NCI-H1417 treated with DMSO at 0.1 percent for 48 hours (cell line): ENCODE measurements around the gene NSMF.

Experiments used
- DNase-seq: peaks from one replicate; lab custom pipeline; 2025; lab: John Stamatoyannopoulos, UW

NSMF gene

GRCh38 chr9:137459152-137459600 lies at the start of gene NSMF:
Gene NSMF, minus strand, starts transcription at chr9:137459334. Its CDS starts 232 bp downstream, at chr9:137459102.
- no peak for DNase-seq

GRCh38 chr9:137506702-137507171 lies 47.6 kb upstream of the NSMF start:
- DNase-seq: no peak

GRCh38 chr9:137506274-137506673 lies 47.1 kb upstream of the NSMF start:
- DNase-seq: no peak

- DNase-seq: no peak
Observed at GRCh38 chr9:137505421-137506140, 46.4 kb upstream of the NSMF start.

- DNase-seq: no peak
Observed at GRCh38 chr9:137504432-137504777, 45.3 kb upstream of the NSMF start.

- no peak for DNase-seq
Observed at GRCh38 chr9:137502008-137502911, 43.1 kb upstream of the NSMF start.

- DNase-seq: no peak
Observed at GRCh38 chr9:137501457-137501856, 42.3 kb upstream of the NSMF start.

- no peak for DNase-seq
Observed at GRCh38 chr9:137500666-137501397, 41.7 kb upstream of the NSMF start.

GRCh38 chr9:137499858-137500661 lies 40.9 kb upstream of the NSMF start:
- DNase-seq: no peak

- DNase-seq: no peak
Observed at GRCh38 chr9:137499416-137499815, 40.3 kb upstream of the NSMF start.

- DNase-seq: no peak
Observed at GRCh38 chr9:137498720-137499150, 39.6 kb upstream of the NSMF start.

GRCh38 chr9:137497921-137498719 lies 39.0 kb upstream of the NSMF start:
- DNase-seq: no peak

GRCh38 chr9:137496601-137497375 lies 37.7 kb upstream of the NSMF start:
- DNase-seq: no peak

GRCh38 chr9:137494550-137495351 lies 35.6 kb upstream of the NSMF start:
- DNase-seq: no peak

GRCh38 chr9:137494104-137494544 lies 35.0 kb upstream of the NSMF start:
- no peak for DNase-seq

- DNase-seq: no peak
Observed at GRCh38 chr9:137493364-137494103, 34.4 kb upstream of the NSMF start.

GRCh38 chr9:137492464-137493363 lies 33.6 kb upstream of the NSMF start:
- DNase-seq: no peak
